K562 (cell line): ENCODE data around the gene KMT2A. TPM values are rescaled to one million over a fixed set of nuclear protein-coding genes. Genes with fewer than 3 reads are reported as not detected.

Experiments used
- ATAC-seq: fragments of 200-7000 bp; cut with Tn5 transposase; 3 replicates; pipeline ENCODE4 v1.9.1; 2020; ENCODE audit warnings: moderate library complexity
- Bru-seq: library from RNA; stranded (reverse); fragments of 400-500 nt; gene quantifications from one replicate; lab custom pipeline; 2021; lab: Mats Ljungman, UMichigan
- BruChase-seq, 2 experiments: library from RNA; stranded (reverse); fragments of 400-500 nt; gene quantifications; one replicate each; lab custom pipeline; 2021; lab: Mats Ljungman, UMichigan
- BruUV-seq: library from RNA; stranded (reverse); fragments of 400-500 nt; replicated peaks from 2 replicates; lab custom pipeline; 2021; lab: Mats Ljungman, UMichigan
- CTCF ChIA-PET: fragments of 300-600 bp; formaldehyde crosslinking; extraction: SDS; loops from one replicate; lab custom pipeline; 2021; ENCODE audit warnings: low intra/inter-chr PET ratio; lab: Yijun Ruan, JAX
- POLR2A ChIA-PET: fragments of 300-600, 350-650 bp; sonication (Branson Sonifier 250); formaldehyde crosslinking; extraction: SDS; loops from one replicate; lab custom pipeline; 2021; ENCODE audit warnings: antibody characterized with exemption, inconsistent platforms; lab: Yijun Ruan, JAX
- DNase-seq, 4 experiments: peaks; one replicate each; pipeline versions ENCODE4 v3.0.0 to v3.0.0-alpha.2; 2011 to 2018; ENCODE audit warnings: low spot score in 3 of 4, mixed read lengths in 3 of 4; ENCODE audit errors: extremely low read depth in 1 of 4
- FAIRE-seq: peaks from 2 replicates; lab custom pipeline; 2011; peaks lifted over from hg19 to GRCh38; lab: Jason Lieb, UNC
- H2AFZ ChIP-seq: 2 replicates; pipeline ENCODE4 v1.6.0; 2011; ENCODE audit warnings: low read depth, low read length, control low read depth, inconsistent platforms
- H3K27ac ChIP-seq: fragments of 200-600 bp; 3 replicates; pipeline ENCODE4 v1.8.0; 2011; ENCODE audit warnings: low read depth, mild to moderate bottlenecking, control low read depth, inconsistent platforms, low read length, moderate library complexity, mixed read lengths; ENCODE audit errors: extremely low read depth
- H3K27me3 ChIP-seq, 2 experiments: fragments of 300-600 bp in 1 of 2; 2 replicates in 1 of 2; 3 replicates in 1 of 2; pipeline versions ENCODE4 v1.6.0 to v1.8.0; 2011; ENCODE audit warnings: inconsistent platforms in 2 of 2, low read length in 2 of 2, mild to moderate bottlenecking in 1 of 2, mixed read lengths in 1 of 2, moderate library complexity in 1 of 2; ENCODE audit not compliant: control insufficient read depth in 2 of 2, insufficient read depth in 2 of 2
- H3K36me3 ChIP-seq: fragments of 300-600 bp; 3 replicates; pipeline ENCODE4 v1.8.0; 2011; ENCODE audit warnings: mild to moderate bottlenecking, low read length, inconsistent platforms; ENCODE audit not compliant: control insufficient read depth, insufficient read depth
- H3K4me1 ChIP-seq, 2 experiments: fragments of 200-600 bp in 1 of 2; replicated peaks in 1 of 2; 2 replicates in 1 of 2; 3 replicates in 1 of 2; pipeline versions ENCODE4 v1.5.1 to v1.8.0; 2011; ENCODE audit warnings: inconsistent platforms in 2 of 2, low read length in 2 of 2, mild to moderate bottlenecking in 1 of 2, mixed read lengths in 1 of 2, moderate library complexity in 1 of 2; ENCODE audit not compliant: control insufficient read depth in 2 of 2, insufficient read depth in 2 of 2
- H3K4me2 ChIP-seq: 2 replicates; pipeline ENCODE4 v1.6.1; 2011; ENCODE audit warnings: low read length, control low read depth, inconsistent platforms, mixed read lengths; ENCODE audit not compliant: insufficient read depth
- H3K4me3 ChIP-seq: fragments of 200-600 bp; sonication (generic), shearing (Covaris generic); 2 replicates; pipeline ENCODE4 v1.5.1; 2016; ENCODE audit warnings: control low read depth, inconsistent platforms
- H3K79me2 ChIP-seq: fragments of 200-600 bp; 3 replicates; pipeline ENCODE4 v1.8.0; 2011; ENCODE audit warnings: low read length, inconsistent platforms; ENCODE audit not compliant: control insufficient read depth, insufficient read depth
- H3K9ac ChIP-seq, 2 experiments: 2 replicates each; pipeline versions ENCODE4 v1.6.0 to v1.6.1; 2011; ENCODE audit warnings: low read depth in 2 of 2, low read length in 2 of 2, control low read depth in 1 of 2, inconsistent platforms in 1 of 2, mild to moderate bottlenecking in 1 of 2, mixed read lengths in 1 of 2; ENCODE audit not compliant: insufficient read depth in 1 of 2
- H3K9me1 ChIP-seq: one replicate; pipeline ENCODE4 v1.6.0; 2011; ENCODE audit warnings: inconsistent platforms, mild to moderate bottlenecking, low read length, moderate library complexity; ENCODE audit not compliant: control insufficient read depth, insufficient read depth
- H3K9me3 ChIP-seq: replicated peaks from 2 replicates; pipeline ENCODE4 v1.5.1; 2011; ENCODE audit warnings: low read depth, low read length, inconsistent platforms; ENCODE audit not compliant: control insufficient read depth, insufficient read depth
- H4K20me1 ChIP-seq: replicated peaks from 2 replicates; pipeline ENCODE4 v1.6.1; 2011; ENCODE audit warnings: low read length, inconsistent platforms, mixed read lengths; ENCODE audit not compliant: control insufficient read depth, insufficient read depth
- CBFA2T2 ChIP-seq: fragments of 450-650 bp; conservative IDR thresholded peaks from 2 replicates; pipeline ENCODE4 v1.6.1; 2017; ENCODE audit warnings: mild to moderate bottlenecking
- DMBX1 ChIP-seq: fragments of 250-450 bp; sonication (Bioruptor Pico); IDR thresholded peaks from 2 replicates; pipeline ENCODE4 v1.8.0; 2022; ENCODE audit warnings: inconsistent platforms, mild to moderate bottlenecking, moderate library complexity, borderline replicate concordance
- HNRNPL ChIP-seq: fragments of 200-400 bp; formaldehyde crosslinking; IDR thresholded peaks from 2 replicates; pipeline ENCODE4 v1.6.1; 2017; ENCODE audit warnings: low read depth, mild to moderate bottlenecking, low read length
- POU5F1 ChIP-seq: fragments of 150-350 bp; IDR thresholded peaks from 2 replicates; pipeline ENCODE4 v1.6.1; 2014; ENCODE audit warnings: borderline replicate concordance, low read length, low read depth, mild to moderate bottlenecking; ENCODE audit not compliant: partially characterized antibody
- RBFOX2 ChIP-seq: fragments of 200-400 bp; formaldehyde crosslinking; IDR thresholded peaks from 2 replicates; pipeline ENCODE4 v1.6.1; 2017; ENCODE audit warnings: low read depth, mild to moderate bottlenecking, low read length, moderate library complexity
- SMARCC2 ChIP-seq: fragments of 450-650 bp; IDR thresholded peaks from 2 replicates; pipeline ENCODE4 v1.6.1; 2017; ENCODE audit warnings: antibody characterized with exemption, moderate library complexity, mild to moderate bottlenecking, low read depth
- WGBS: fragments of 100-300 bp; shearing (Covaris generic); methylation state at CpG from one replicate; pipeline ENCODE4 v1.1.6; 2016; ENCODE audit warnings: low coverage, mixed read lengths; ENCODE audit not compliant: insufficient coverage; ENCODE audit errors: missing lambda C conversion rate; 5-methylcytosine and 5-hydroxymethylcytosine counted together
- in situ Hi-C: fragments of 300-500 bp; cut with MboI; formaldehyde crosslinking; loops from 4 replicates; pipeline ENCODE4 v1.15.0; 2018; ENCODE audit warnings: inconsistent platforms, mixed read lengths
- intact Hi-C: fragments of 100-400 bp; cut with micrococcal nuclease; formaldehyde crosslinking; loops from 2 replicates; pipeline ENCODE4 v1.14.2; 2022
- long read RNA-seq, 3 experiments: library from polyadenylated mRNA in 2 of 3; library from RNA in 1 of 3; unstranded in 2 of 3; stranded (forward) in 1 of 3; transcript quantifications; one replicate each; pipeline ENCODE4 v2.0.0, GENCODE V29; 2019 to 2022
- polyA minus RNA-seq, 3 experiments: library from RNA; depleted of rRNA, polyadenylated mRNA; stranded (reverse); fragments of >200 nt; gene quantifications; 2 replicates each; pipeline ENCODE4 v1.2.3, GENCODE V29; 2011
- polyA plus RNA-seq, 8 experiments: library from polyadenylated mRNA; depleted of rRNA in 4 of 8; stranded (reverse) in 5 of 8; unstranded in 3 of 8; fragments of >200 nt; fragmentation: Nextera tagmentation in 2 of 8; fragmentation: Illumina TruSeq in 1 of 8; extraction: Ambion mirVana in 2 of 8; extraction: Trizol in 1 of 8; gene quantifications; 2 replicates each; pipeline versions ENCODE4 v1.2.1 to v1.2.3, GENCODE V29; 2011 to 2014; ENCODE audit warnings: inconsistent platforms in 1 of 8, missing spikeins in 1 of 8
- total RNA-seq, 7 experiments: library from RNA; depleted of rRNA in 6 of 7; stranded (reverse); fragments of >200 nt in 6 of 7; fragmentation: Illumina TruSeq in 2 of 7; extraction: Trizol in 2 of 7; gene quantifications; 2 replicates each; pipeline versions ENCODE4 v1.2.1 to v1.2.3, GENCODE V29; 2011 to 2021; ENCODE audit warnings: low replicate concordance in 1 of 7
- TF ChIP-seq, protein P1 (sequence below): fragments of 250-450 bp; sonication (Bioruptor Pico); IDR thresholded peaks from 2 replicates; pipeline ENCODE4 v1.4.0; 2020

Gene KMT2A
- total RNA-seq (2011; cell fraction: chromatin; rRNA removed; ENCODE audit: low replicate concordance) = 227 and 437 TPM in 2 replicates
- 184 and 220 TPM in 2 replicates for total RNA-seq (2011; cell fraction: nucleolus; rRNA removed)
- total RNA-seq (2011; cell fraction: nucleoplasm; rRNA removed) = 320 and 503 TPM in 2 replicates
- total RNA-seq (2014; rRNA removed) = 27.0 and 34.8 TPM in 2 replicates
- 37.0 and 44.1 TPM in 2 replicates for total RNA-seq (2014; rRNA removed; fragmentation: Illumina TruSeq; extraction: Trizol)
- total RNA-seq (2015; rRNA removed; fragmentation: Illumina TruSeq; extraction: Trizol) = 32.9 and 33.7 TPM in 2 replicates
- total RNA-seq (2021) = 58.9 and 59.9 TPM in 2 replicates
- 28.3 and 30.4 TPM in 2 replicates for polyA plus RNA-seq (2011; rRNA removed)
- polyA plus RNA-seq (2011; cell fraction: cytosol; rRNA removed) = 24.5 and 37.4 TPM in 2 replicates
- polyA plus RNA-seq (2011; cell fraction: nucleus; rRNA removed) = 159 and 233 TPM in 2 replicates
- polyA plus RNA-seq (2012) = 26.7 and 27.2 TPM in 2 replicates
- 41.6 and 48.9 TPM in 2 replicates for polyA plus RNA-seq (2014; fragmentation: Illumina TruSeq; extraction: Trizol)
- polyA plus RNA-seq (2014; fragmentation: Nextera tagmentation; extraction: Ambion mirVana) = 10 to 100 TPM in 1 of 2 experiments, 1 to 10 TPM in 1; 9.6 to 10.8 TPM
- 32.6 and 36.9 TPM in 2 replicates for polyA plus RNA-seq (2014; rRNA removed)
- 95.7 and 118 TPM in 2 replicates for polyA minus RNA-seq (2011; rRNA and poly(A)+ RNA removed)
- 53.8 and 61.4 TPM in 2 replicates for polyA minus RNA-seq (2011; cell fraction: cytosol; rRNA and poly(A)+ RNA removed)
- polyA minus RNA-seq (2011; cell fraction: nucleus; rRNA and poly(A)+ RNA removed) = 141 and 184 TPM in 2 replicates
- Bru-seq, nascent RNA = percentile 84 among the genes with signal in this experiment
- percentile 91 among the genes with signal in this experiment for BruChase-seq, experiment 1, labeled RNA remaining after a 2-hour chase
- BruChase-seq, experiment 2, labeled RNA remaining after a 6-hour chase = percentile 95 among the genes with signal in this experiment
- long read RNA-seq, experiment 1, full-length matches to known transcripts = 9 of 52 reads
- long read RNA-seq, experiment 1, partial matches to known transcripts = 12 of 52 reads
- long read RNA-seq, experiment 1, other reads (novel, unspliced or antisense) = 31 of 52 reads
- long read RNA-seq, experiment 2, partial matches to known transcripts = 2 of 21 reads
- long read RNA-seq, experiment 2, other reads (novel, unspliced or antisense) = 18 of 21 reads
- long read RNA-seq, experiment 3, partial matches to known transcripts = 2 of 10 reads
- long read RNA-seq, experiment 3, other reads (novel, unspliced or antisense) = 7 of 10 reads

DNA sequence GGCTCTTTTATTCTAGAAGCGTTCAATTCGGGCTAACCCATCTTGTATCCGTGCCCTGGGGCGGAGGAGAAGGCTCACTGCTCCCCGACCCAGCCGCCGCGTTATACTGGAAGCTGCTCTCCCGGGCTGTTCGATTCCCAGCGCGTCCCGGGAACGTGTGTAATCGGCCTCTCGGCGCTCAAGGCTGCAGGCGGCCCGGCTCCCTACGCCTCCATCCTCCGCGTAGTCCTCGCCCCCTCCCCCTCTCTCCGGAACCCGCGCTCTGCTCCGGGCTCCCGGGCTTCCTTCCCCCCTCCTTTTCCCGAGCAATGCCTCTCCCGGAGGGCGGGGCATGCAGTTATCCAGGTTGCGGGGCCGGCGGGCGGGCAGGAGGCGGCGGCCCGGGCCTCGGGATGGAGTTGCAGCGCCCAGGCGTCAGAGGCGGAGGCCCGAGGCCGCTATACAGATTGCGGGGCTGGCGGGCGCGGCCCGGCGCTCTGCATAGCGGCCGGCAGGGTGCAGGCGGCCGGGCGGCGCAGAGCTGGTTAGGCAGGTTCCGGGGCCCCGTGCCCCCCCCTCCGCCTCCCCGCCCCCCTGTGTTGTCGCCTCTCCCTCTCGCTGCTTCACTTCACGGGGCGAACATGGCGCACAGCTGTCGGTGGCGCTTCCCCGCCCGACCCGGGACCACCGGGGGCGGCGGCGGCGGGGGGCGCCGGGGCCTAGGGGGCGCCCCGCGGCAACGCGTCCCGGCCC, at the start of gene KMT2A:
KMT2A (plus strand) TSS at position 600 of the 732 bp plus-strand sequence; CDS start at position 621, 21 bp downstream.
- H3K9ac ChIP-seq = peak within 1 kb of the TSS; percentile 80 to 93
- H3K27me3 ChIP-seq = no peaks in the 10 kb centered on the region
- no peaks in the 10 kb centered on the region for H3K9me1 ChIP-seq
- peaks cover 23% of the 10 kb centered on the region for H3K36me3 ChIP-seq
- peaks cover 49% of the 10 kb centered on the region for H3K79me2 ChIP-seq
- in situ Hi-C loops (no loop called here), intact Hi-C loops (loop anchor here (1.0 to 2.0 kb wide), 2 partner anchors 21 to 53 kb away; no protein-coding TSS in a partner anchor)
- peak; percentile 94 to 98 (median 94) for DNase-seq
- H3K4me2 ChIP-seq = peak within 1 kb of the TSS; percentile 96
- no TSS peak for BruUV-seq
- WGBS = 2% methylated on average over 39 of the region's 83 CpGs
- H4K20me1 ChIP-seq = peaks cover 35% of the 10 kb centered on the region
- H2AFZ ChIP-seq = peak within 1 kb of the TSS; percentile 90
- H3K4me1 ChIP-seq = peaks cover 32 to 37% of the 10 kb centered on the region in 2 experiments
- no peaks in the 10 kb centered on the region for H3K9me3 ChIP-seq
- ChIA-PET CTCF (no interaction called here), POLR2A (interaction anchor here (0.5 to 2.0 kb wide), 7 partner anchors 12 to 348 kb away, joined by 3 to 6 read pairs (median 3); no protein-coding TSS in a partner anchor)
- peak; percentile 15 for FAIRE-seq
- peak within 1 kb of the TSS; percentile 89 for H3K27ac ChIP-seq
- ATAC-seq = peak; percentile 69
- peak within 1 kb of the TSS; percentile 91 for H3K4me3 ChIP-seq
- no peak for TF ChIP-seq POU5F1
- TF ChIP-seq RBFOX2 = peak; percentile 70
- TF ChIP-seq DMBX1 (CRISPR knock-in tag) = peak; percentile 72
- 0 out of 2 replicates have a peak, but pooled peaks have one; percentile 13 for TF ChIP-seq CBFA2T2
- peak; percentile 31; the same call in 1 of the 2 replicates for TF ChIP-seq SMARCC2
- TF ChIP-seq HNRNPL = peak; percentile 87; the same call in 1 of the 2 replicates
- TF ChIP-seq, protein P1, sequence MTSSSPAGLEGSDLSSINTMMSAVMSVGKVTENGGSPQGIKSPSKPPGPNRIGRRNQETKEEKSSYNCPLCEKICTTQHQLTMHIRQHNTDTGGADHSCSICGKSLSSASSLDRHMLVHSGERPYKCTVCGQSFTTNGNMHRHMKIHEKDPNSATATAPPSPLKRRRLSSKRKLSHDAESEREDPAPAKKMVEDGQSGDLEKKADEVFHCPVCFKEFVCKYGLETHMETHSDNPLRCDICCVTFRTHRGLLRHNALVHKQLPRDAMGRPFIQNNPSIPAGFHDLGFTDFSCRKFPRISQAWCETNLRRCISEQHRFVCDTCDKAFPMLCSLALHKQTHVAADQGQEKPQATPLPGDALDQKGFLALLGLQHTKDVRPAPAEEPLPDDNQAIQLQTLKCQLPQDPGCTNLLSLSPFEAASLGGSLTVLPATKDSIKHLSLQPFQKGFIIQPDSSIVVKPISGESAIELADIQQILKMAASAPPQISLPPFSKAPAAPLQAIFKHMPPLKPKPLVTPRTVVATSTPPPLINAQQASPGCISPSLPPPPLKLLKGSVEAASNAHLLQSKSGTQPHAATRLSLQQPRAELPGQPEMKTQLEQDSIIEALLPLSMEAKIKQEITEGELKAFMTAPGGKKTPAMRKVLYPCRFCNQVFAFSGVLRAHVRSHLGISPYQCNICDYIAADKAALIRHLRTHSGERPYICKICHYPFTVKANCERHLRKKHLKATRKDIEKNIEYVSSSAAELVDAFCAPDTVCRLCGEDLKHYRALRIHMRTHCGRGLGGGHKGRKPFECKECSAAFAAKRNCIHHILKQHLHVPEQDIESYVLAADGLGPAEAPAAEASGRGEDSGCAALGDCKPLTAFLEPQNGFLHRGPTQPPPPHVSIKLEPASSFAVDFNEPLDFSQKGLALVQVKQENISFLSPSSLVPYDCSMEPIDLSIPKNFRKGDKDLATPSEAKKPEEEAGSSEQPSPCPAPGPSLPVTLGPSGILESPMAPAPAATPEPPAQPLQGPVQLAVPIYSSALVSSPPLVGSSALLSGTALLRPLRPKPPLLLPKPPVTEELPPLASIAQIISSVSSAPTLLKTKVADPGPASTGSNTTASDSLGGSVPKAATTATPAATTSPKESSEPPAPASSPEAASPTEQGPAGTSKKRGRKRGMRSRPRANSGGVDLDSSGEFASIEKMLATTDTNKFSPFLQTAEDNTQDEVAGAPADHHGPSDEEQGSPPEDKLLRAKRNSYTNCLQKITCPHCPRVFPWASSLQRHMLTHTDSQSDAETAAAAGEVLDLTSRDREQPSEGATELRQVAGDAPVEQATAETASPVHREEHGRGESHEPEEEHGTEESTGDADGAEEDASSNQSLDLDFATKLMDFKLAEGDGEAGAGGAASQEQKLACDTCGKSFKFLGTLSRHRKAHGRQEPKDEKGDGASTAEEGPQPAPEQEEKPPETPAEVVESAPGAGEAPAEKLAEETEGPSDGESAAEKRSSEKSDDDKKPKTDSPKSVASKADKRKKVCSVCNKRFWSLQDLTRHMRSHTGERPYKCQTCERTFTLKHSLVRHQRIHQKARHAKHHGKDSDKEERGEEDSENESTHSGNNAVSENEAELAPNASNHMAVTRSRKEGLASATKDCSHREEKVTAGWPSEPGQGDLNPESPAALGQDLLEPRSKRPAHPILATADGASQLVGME (CRISPR knock-in tag) = peak; percentile 95
